A549 (cell line): ENCODE results near the gene ADAP1. TPM values are rescaled to one million over a fixed set of nuclear protein-coding genes. Genes with fewer than 3 reads are reported as not detected.

Experiments used
- ATAC-seq, 2 experiments: fragments of 200-7000 bp in 1 of 2; fragments of >200 bp in 1 of 2; cut with Nextera tagmentation in 1 of 2; cut with Tn5 transposase in 1 of 2; 3 replicates each; pipeline versions ENCODE4 v1.8.0 to v1.9.1; 2018 to 2020; ENCODE audit warnings: mild to moderate bottlenecking in 1 of 2, moderate library complexity in 1 of 2
- CTCF ChIA-PET: fragments of 300-600 bp; sonication (Branson Sonifier 250); formaldehyde crosslinking; extraction: SDS; loops from one replicate; lab custom pipeline; 2021; ENCODE audit warnings: antibody characterized with exemption, inconsistent platforms; lab: Yijun Ruan, JAX
- POLR2A ChIA-PET: fragments of 350-600 bp; formaldehyde crosslinking; extraction: SDS; loops from one replicate; lab custom pipeline; 2021; ENCODE audit warnings: antibody characterized with exemption, inconsistent platforms; lab: Yijun Ruan, JAX
- DNase-seq, 2 experiments: peaks; one replicate each; pipeline versions ENCODE4 v3.0.0 to v3.0.0-alpha.2; 2011 to 2016; ENCODE audit warnings: low read depth in 1 of 2, low spot score in 1 of 2
- FAIRE-seq: peaks from 2 replicates; lab custom pipeline; 2011; peaks lifted over from hg19 to GRCh38; lab: Jason Lieb, UNC
- H3K27ac ChIP-seq, 2 experiments: fragments of >200 bp; sonication (Bioruptor Twin); formaldehyde crosslinking; 3 replicates each; pipeline ENCODE4 v1.5.1; 2016 to 2017
- H3K4me1 ChIP-seq: fragments of >200 bp; sonication (Bioruptor Twin); formaldehyde crosslinking; 3 replicates; pipeline ENCODE4 v1.6.1; 2016
- H3K4me2 ChIP-seq: fragments of >200 bp; sonication (Bioruptor Twin); formaldehyde crosslinking; 3 replicates; pipeline ENCODE4 v1.6.1; 2016
- H3K4me3 ChIP-seq: fragments of >200 bp; sonication (Bioruptor Twin); formaldehyde crosslinking; 3 replicates; pipeline ENCODE4 v1.5.1; 2016
- H3K9me3 ChIP-seq: fragments of >200 bp; sonication (Bioruptor Twin); formaldehyde crosslinking; 3 replicates; pipeline ENCODE4 v1.6.1; 2016
- CBX8 ChIP-seq: fragments of 200-600 bp; sonication (generic); IDR thresholded peaks from 2 replicates; pipeline ENCODE4 v1.6.1; 2016
- CHD4 ChIP-seq: fragments of 200-600 bp; sonication (generic); IDR thresholded peaks from 2 replicates; pipeline ENCODE4 v1.6.1; 2016; ENCODE audit warnings: antibody characterized with exemption, mild to moderate bottlenecking, borderline replicate concordance
- EHF ChIP-seq: fragments of 250-450 bp; sonication (Bioruptor Pico); IDR thresholded peaks from 2 replicates; pipeline ENCODE4 v1.5.0; 2020; ENCODE audit warnings: mild to moderate bottlenecking
- EHMT2 ChIP-seq: fragments of 200-600 bp; sonication (generic); IDR thresholded peaks from 2 replicates; pipeline ENCODE4 v1.6.1; 2016; ENCODE audit warnings: antibody characterized with exemption, low read depth, mild to moderate bottlenecking, moderate library complexity
- EP300 ChIP-seq, 2 experiments: fragments of >200 bp; sonication (Bioruptor Twin); formaldehyde crosslinking; IDR thresholded peaks; 2 replicates in 1 of 2; 3 replicates in 1 of 2; pipeline ENCODE4 v1.6.1; 2016 to 2017
- HOXB13 ChIP-seq: fragments of 250-450 bp; sonication (Bioruptor Pico); IDR thresholded peaks from 2 replicates; pipeline ENCODE4 v1.5.0; 2020; ENCODE audit warnings: low read depth, mild to moderate bottlenecking, moderate library complexity
- HOXB5 ChIP-seq: fragments of 250-450 bp; sonication (Bioruptor Pico); IDR thresholded peaks from 2 replicates; pipeline ENCODE4 v1.5.0; 2020; ENCODE audit warnings: mild to moderate bottlenecking, moderate library complexity
- KDM1A ChIP-seq: fragments of 200-600 bp; sonication (generic); IDR thresholded peaks from 2 replicates; pipeline ENCODE4 v1.6.1; 2016; ENCODE audit warnings: low read depth, mild to moderate bottlenecking
- MYC ChIP-seq: IDR thresholded peaks from 2 replicates; pipeline ENCODE4 v1.6.1; 2012; ENCODE audit warnings: mild to moderate bottlenecking, inconsistent platforms, low read length, improper control_type of control experiment, borderline replicate concordance
- NR3C1 ChIP-seq: fragments of >200 bp; sonication (Bioruptor Twin); formaldehyde crosslinking; IDR thresholded peaks from 3 replicates; pipeline ENCODE4 v1.6.1; 2017
- RAD21 ChIP-seq, 2 experiments: fragments of >200 bp in 1 of 2; sonication (Bioruptor Twin) in 1 of 2; formaldehyde crosslinking in 1 of 2; IDR thresholded peaks in 1 of 2; conservative IDR thresholded peaks in 1 of 2; 2 replicates in 1 of 2; 3 replicates in 1 of 2; pipeline ENCODE4 v1.6.1; 2012 to 2018; ENCODE audit warnings: inconsistent platforms in 1 of 2
- RCOR1 ChIP-seq: fragments of 150-350 bp; IDR thresholded peaks from 2 replicates; pipeline ENCODE4 v1.6.1; 2014; ENCODE audit warnings: antibody characterized with exemption, low read length, low read depth
- SREBF2 ChIP-seq: fragments of 450-650 bp; IDR thresholded peaks from 2 replicates; pipeline ENCODE4 v1.6.1; 2014; ENCODE audit warnings: mild to moderate bottlenecking, moderate library complexity
- TFCP2L1 ChIP-seq: fragments of 250-450 bp; sonication (Bioruptor Pico); IDR thresholded peaks from 2 replicates; pipeline ENCODE4 v1.5.0; 2021; ENCODE audit warnings: mild to moderate bottlenecking
- TP53 ChIP-seq: fragments of 250-450 bp; sonication (Bioruptor Pico); IDR thresholded peaks from 2 replicates; pipeline ENCODE4 v1.5.0; 2021; ENCODE audit warnings: mild to moderate bottlenecking, moderate library complexity
- ZC3H11A ChIP-seq: fragments of 450-650 bp; IDR thresholded peaks from 2 replicates; pipeline ENCODE4 v1.6.1; 2014; ENCODE audit warnings: antibody characterized with exemption, mild to moderate bottlenecking
- WGBS: methylation state at CpG from one replicate; pipeline ENCODE4 v1.1.6; 2017; ENCODE audit errors: missing lambda C conversion rate; 5-methylcytosine and 5-hydroxymethylcytosine counted together
- polyA plus RNA-seq, 4 experiments: library from polyadenylated mRNA; depleted of rRNA in 3 of 4; stranded (reverse); fragments of >200 nt; fragmentation: RNase III in 1 of 4; extraction: RNeasy Plus Mini Kit Qiagen cat#74134 plus additional on column Dnase treatment in 1 of 4; gene quantifications; 2 replicates in 3 of 4; 3 replicates in 1 of 4; pipeline ENCODE4 v1.2.3, GENCODE V29; 2011 to 2017
- TF ChIP-seq, protein P1 (sequence below): IDR thresholded peaks from 2 replicates; pipeline ENCODE4 v1.6.1; 2012; ENCODE audit warnings: low read depth, borderline replicate concordance
- TF ChIP-seq, protein P2 (sequence below): fragments of 450-650 bp; IDR thresholded peaks from 2 replicates; pipeline ENCODE4 v1.6.1; 2014; ENCODE audit warnings: antibody characterized with exemption
- TF ChIP-seq, protein P3 (sequence below): fragments of 200-600 bp; sonication (generic); IDR thresholded peaks from 2 replicates; pipeline ENCODE4 v1.6.1; 2016; ENCODE audit warnings: antibody characterized with exemption, mild to moderate bottlenecking, moderate library complexity

The ADAP1 gene
- polyA plus RNA-seq, 2 of the 4 experiments (the other 2 are of a cell fraction), result 1.7 to 2.5 TPM

DNA sequence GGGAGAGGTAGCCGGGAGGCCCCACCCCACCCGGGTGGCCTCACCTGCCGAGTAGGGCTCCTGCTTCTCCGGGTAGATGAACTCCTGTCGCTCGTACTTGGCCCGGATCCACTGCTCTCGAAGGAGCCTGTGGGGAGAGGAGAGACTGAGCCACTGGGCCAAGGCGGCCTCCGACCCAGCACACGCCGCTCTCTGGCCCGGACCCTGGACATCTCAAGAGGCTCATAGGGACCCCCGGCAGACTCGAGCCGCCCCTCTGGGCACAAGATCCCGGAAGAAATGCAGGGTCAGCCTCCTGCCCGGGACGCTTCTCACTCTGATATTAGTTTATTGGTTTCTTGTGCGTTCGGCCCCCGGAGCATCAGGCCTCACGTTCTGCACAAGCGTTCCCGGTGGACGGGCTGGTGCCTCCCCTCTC is 34.5 kb downstream of the ADAP1 start:
- 76% methylated on average over 26 of the region's 26 CpGs for WGBS
- TF ChIP-seq CHD4 (no peak), RCOR1 (no peak), EHF (CRISPR knock-in tag) (no peak), EHMT2 (no peak), SREBF2 (no peak), NR3C1 (no peak), EP300 (IDR thresholded peaks at IDR 0.05) (no peak), KDM1A (no peak), RAD21 (conservative IDR thresholded peaks at IDR 0.05 in 1 of 2, IDR thresholded peaks at IDR 0.05 in 1 of 2) (no peak), TP53 (CRISPR knock-in tag) (no peak), CBX8 (no peak), HOXB13 (no peak)
- TF ChIP-seq, protein P1, sequence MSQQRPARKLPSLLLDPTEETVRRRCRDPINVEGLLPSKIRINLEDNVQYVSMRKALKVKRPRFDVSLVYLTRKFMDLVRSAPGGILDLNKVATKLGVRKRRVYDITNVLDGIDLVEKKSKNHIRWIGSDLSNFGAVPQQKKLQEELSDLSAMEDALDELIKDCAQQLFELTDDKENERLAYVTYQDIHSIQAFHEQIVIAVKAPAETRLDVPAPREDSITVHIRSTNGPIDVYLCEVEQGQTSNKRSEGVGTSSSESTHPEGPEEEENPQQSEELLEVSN, result no peak
- TF ChIP-seq, protein P2, sequence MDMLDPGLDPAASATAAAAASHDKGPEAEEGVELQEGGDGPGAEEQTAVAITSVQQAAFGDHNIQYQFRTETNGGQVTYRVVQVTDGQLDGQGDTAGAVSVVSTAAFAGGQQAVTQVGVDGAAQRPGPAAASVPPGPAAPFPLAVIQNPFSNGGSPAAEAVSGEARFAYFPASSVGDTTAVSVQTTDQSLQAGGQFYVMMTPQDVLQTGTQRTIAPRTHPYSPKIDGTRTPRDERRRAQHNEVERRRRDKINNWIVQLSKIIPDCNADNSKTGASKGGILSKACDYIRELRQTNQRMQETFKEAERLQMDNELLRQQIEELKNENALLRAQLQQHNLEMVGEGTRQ, result no peak
- TF ChIP-seq, protein P3, sequence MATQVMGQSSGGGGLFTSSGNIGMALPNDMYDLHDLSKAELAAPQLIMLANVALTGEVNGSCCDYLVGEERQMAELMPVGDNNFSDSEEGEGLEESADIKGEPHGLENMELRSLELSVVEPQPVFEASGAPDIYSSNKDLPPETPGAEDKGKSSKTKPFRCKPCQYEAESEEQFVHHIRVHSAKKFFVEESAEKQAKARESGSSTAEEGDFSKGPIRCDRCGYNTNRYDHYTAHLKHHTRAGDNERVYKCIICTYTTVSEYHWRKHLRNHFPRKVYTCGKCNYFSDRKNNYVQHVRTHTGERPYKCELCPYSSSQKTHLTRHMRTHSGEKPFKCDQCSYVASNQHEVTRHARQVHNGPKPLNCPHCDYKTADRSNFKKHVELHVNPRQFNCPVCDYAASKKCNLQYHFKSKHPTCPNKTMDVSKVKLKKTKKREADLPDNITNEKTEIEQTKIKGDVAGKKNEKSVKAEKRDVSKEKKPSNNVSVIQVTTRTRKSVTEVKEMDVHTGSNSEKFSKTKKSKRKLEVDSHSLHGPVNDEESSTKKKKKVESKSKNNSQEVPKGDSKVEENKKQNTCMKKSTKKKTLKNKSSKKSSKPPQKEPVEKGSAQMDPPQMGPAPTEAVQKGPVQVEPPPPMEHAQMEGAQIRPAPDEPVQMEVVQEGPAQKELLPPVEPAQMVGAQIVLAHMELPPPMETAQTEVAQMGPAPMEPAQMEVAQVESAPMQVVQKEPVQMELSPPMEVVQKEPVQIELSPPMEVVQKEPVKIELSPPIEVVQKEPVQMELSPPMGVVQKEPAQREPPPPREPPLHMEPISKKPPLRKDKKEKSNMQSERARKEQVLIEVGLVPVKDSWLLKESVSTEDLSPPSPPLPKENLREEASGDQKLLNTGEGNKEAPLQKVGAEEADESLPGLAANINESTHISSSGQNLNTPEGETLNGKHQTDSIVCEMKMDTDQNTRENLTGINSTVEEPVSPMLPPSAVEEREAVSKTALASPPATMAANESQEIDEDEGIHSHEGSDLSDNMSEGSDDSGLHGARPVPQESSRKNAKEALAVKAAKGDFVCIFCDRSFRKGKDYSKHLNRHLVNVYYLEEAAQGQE, result no peak
- no peak overlapping the region for H3K4me2 ChIP-seq
- ATAC-seq, result no peak
- H3K4me3 ChIP-seq, result no peak overlapping the region
- peaks cover 10% of the 10 kb centered on the region; the same call in 2 of the 3 replicates for H3K4me1 ChIP-seq
- no peak for FAIRE-seq
- ChIA-PET CTCF (no interaction called here), POLR2A (no interaction called here)
- DNase-seq, result no peak
- no peak overlapping the region for H3K27ac ChIP-seq
- H3K9me3 ChIP-seq, result no peaks in the 10 kb centered on the region

DNA sequence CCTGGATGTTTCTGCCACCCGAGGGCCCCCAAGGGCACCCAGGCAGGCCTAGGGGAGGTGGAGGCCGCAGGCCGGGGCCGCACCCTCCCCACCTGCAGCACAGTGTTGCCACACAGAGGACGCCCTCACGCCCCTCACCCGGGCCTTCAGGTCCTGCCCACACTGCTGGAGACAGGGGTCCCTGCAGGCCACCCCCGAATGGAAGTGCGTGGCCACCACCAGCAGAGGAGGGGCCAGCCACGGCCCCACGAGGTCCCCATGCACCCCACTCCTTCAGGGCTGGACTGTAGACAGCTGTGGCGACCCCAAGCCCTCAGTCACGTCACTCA is 35.4 kb downstream of the ADAP1 start:
- H3K4me1 ChIP-seq, result peaks cover 11% of the 10 kb centered on the region
- H3K4me2 ChIP-seq, result no peak overlapping the region
- ATAC-seq, result no peak
- TF ChIP-seq MYC, result no peak
- TF ChIP-seq HOXB5 (CRISPR knock-in tag), result no peak
- TF ChIP-seq ZC3H11A, result no peak
- TF ChIP-seq EP300 (IDR thresholded peaks at IDR 0.05), result no peak
- TF ChIP-seq, all 56 proteins: peak for 0
- POLR2A ChIA-PET, result no interaction called here
- Histone ChIP-seq H3K9me3 (no peaks in the 10 kb centered on the region), H3K27ac (no peak overlapping the region), H3K4me3 (no peak overlapping the region)
- no peak for DNase-seq
- CTCF ChIA-PET, result interaction anchor here (0.6 to 2.5 kb wide), 3 partner anchors 11 to 192 kb away, joined by 4 to 12 read pairs (median 6); no protein-coding TSS in a partner anchor
- 60% methylated on average over 7 of the region's 13 CpGs for WGBS
- FAIRE-seq, result no peak

DNA sequence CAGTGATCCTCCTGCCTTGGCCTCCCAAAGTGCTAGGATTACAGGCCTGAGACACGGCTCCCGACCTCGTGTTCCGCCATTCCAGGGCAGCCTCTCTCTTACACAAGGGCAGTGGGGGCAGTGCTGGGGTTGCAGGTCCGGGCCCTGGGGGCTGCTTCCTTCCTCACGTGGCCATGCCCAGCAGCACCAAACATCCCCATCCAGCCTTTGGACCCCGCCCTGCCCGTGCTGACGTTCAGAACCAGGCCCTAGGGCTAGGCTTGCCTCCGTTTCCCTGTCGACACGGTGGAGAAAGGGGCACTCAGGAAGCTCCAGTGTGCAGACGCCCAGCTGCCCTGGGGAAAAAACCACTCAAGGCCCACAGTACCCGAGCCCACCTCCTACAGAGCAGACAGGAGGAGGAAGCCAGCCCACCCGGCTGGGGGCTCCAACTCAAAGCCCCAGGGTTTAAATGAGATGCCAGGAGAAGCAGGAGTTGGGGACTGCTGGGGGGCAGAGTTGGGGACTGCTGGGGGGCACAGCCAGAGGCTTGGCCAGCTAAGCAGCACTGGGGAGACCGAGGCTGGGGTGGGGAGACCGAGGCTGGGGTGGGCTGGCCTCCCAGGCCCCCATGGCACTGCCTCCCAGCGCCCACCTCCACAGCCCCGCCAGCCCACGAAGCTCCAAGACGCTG is 35.9 kb downstream of the ADAP1 start:
- Histone ChIP-seq H3K4me2 (no peak overlapping the region), H3K4me3 (no peak overlapping the region), H3K9me3 (no peaks in the 10 kb centered on the region), H3K27ac (no peak overlapping the region), H3K4me1 (peaks cover 16% of the 10 kb centered on the region)
- no peak for DNase-seq
- ChIA-PET POLR2A (no interaction called here), CTCF (interaction anchor here (0.6 to 2.5 kb wide), 3 partner anchors 10 to 192 kb away, joined by 4 to 12 read pairs (median 6); no protein-coding TSS in a partner anchor)
- 84% methylated on average over 7 of the region's 21 CpGs for WGBS
- no peak for ATAC-seq
- no peak for FAIRE-seq
- TF ChIP-seq TFCP2L1 (CRISPR knock-in tag) (no peak), ZC3H11A (no peak)
